Measurements from ENCODE around the gene CHCHD3.

The CHCHD3 gene

DNA sequence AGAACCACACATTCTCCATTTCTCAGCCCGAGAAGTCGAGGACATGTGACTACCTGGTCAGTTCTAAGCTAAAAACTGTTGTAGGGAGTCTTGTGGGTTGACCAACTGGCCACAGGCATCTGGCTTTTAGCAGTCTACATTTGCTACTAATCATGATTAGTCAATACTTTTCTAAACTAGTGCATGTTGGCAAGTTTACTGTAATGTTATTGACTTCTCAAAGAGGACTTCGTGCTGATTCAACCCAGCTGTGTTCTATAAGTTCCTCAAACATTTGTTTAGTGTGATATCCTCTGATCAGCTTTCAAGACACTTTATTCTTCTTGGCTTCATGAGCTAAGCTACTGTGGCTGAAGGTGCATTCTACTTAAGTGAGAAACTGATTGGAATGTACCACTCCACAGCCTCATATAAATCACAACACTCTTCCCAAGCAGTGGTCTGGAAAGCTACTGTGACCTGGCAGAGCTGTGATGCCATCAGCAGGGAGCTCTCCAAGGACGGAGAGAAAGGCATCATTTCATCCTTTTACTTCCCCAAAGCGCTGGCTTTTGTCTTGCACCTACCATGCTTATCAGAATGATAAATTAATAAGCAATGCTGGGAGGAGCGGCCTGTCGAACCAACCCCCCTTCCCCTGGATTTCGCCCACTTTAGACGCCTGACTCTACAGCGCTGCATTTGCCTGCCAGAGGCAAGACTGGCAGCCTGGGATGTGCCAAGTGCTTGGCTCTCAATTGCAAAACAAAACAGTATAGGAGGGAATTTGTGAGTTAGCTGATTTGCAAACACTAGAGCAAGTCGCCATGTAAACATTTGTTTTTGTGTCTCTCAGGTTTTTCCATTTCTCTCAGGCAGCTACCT is 298.9 kb downstream of the CHCHD3 start:
- ChIA-PET CTCF (no interaction called here), POLR2A (no interaction called here)
- H3K36me3 ChIP-seq (ENCODE audit: control insufficient read depth in 2 of 2, insufficient read depth in 1 of 2, low read length in 2 of 2) = peaks cover 0 to 3% of the 10 kb centered on the region in 2 experiments; a peak in 1 of 3 replicates

More for the DNA sequence above, 298.9 kb downstream of the CHCHD3 start:
- no peak overlapping the region for H3K27ac ChIP-seq (ENCODE audit: extremely low read depth, low read depth, low read length)
- no peak overlapping the region for H3K4me3 ChIP-seq (ENCODE audit: low read depth, low read length)
- TF ChIP-seq ZNF214 (tag by site-specific recombination; IDR thresholded peaks at IDR 0.05; ENCODE audit: borderline replicate concordance) (no peak), REPIN1 (tag by site-specific recombination; IDR thresholded peaks at IDR 0.05; ENCODE audit: low read depth) (no peak), ZNF776 (tag by site-specific recombination; IDR thresholded peaks at IDR 0.05; ENCODE audit: borderline replicate concordance) (no peak), ZFP3 (tag by site-specific recombination; IDR thresholded peaks at IDR 0.05; ENCODE audit: low read depth) (no peak), ZNF600 (tag by site-specific recombination; IDR thresholded peaks at IDR 0.05) (no peak), SALL2 (tag by site-specific recombination; IDR thresholded peaks at IDR 0.05; ENCODE audit: borderline replicate concordance) (no peak), ZNF561 (tag by site-specific recombination; IDR thresholded peaks at IDR 0.05; ENCODE audit: borderline replicate concordance) (no peak), ZNF76 (tag by site-specific recombination; IDR thresholded peaks at IDR 0.05; ENCODE audit: borderline replicate concordance, low read depth) (no peak), WT1 (tag by site-specific recombination; IDR thresholded peaks at IDR 0.05) (no peak), ZBTB48 (tag by site-specific recombination; IDR thresholded peaks at IDR 0.05) (no peak), ZNF701 (tag by site-specific recombination; IDR thresholded peaks at IDR 0.05) (no peak)
- TF ChIP-seq, protein P1, sequence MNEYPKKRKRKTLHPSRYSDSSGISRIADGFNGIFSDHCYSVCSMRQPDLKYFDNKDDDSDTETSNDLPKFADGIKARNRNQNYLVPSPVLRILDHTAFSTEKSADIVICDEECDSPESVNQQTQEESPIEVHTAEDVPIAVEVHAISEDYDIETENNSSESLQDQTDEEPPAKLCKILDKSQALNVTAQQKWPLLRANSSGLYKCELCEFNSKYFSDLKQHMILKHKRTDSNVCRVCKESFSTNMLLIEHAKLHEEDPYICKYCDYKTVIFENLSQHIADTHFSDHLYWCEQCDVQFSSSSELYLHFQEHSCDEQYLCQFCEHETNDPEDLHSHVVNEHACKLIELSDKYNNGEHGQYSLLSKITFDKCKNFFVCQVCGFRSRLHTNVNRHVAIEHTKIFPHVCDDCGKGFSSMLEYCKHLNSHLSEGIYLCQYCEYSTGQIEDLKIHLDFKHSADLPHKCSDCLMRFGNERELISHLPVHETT (tag by site-specific recombination; IDR thresholded peaks at IDR 0.05) = no peak
- TF ChIP-seq, protein P2, sequence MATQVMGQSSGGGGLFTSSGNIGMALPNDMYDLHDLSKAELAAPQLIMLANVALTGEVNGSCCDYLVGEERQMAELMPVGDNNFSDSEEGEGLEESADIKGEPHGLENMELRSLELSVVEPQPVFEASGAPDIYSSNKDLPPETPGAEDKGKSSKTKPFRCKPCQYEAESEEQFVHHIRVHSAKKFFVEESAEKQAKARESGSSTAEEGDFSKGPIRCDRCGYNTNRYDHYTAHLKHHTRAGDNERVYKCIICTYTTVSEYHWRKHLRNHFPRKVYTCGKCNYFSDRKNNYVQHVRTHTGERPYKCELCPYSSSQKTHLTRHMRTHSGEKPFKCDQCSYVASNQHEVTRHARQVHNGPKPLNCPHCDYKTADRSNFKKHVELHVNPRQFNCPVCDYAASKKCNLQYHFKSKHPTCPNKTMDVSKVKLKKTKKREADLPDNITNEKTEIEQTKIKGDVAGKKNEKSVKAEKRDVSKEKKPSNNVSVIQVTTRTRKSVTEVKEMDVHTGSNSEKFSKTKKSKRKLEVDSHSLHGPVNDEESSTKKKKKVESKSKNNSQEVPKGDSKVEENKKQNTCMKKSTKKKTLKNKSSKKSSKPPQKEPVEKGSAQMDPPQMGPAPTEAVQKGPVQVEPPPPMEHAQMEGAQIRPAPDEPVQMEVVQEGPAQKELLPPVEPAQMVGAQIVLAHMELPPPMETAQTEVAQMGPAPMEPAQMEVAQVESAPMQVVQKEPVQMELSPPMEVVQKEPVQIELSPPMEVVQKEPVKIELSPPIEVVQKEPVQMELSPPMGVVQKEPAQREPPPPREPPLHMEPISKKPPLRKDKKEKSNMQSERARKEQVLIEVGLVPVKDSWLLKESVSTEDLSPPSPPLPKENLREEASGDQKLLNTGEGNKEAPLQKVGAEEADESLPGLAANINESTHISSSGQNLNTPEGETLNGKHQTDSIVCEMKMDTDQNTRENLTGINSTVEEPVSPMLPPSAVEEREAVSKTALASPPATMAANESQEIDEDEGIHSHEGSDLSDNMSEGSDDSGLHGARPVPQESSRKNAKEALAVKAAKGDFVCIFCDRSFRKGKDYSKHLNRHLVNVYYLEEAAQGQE (tag by site-specific recombination; IDR thresholded peaks at IDR 0.05) = no peak
- TF ChIP-seq, protein P3, sequence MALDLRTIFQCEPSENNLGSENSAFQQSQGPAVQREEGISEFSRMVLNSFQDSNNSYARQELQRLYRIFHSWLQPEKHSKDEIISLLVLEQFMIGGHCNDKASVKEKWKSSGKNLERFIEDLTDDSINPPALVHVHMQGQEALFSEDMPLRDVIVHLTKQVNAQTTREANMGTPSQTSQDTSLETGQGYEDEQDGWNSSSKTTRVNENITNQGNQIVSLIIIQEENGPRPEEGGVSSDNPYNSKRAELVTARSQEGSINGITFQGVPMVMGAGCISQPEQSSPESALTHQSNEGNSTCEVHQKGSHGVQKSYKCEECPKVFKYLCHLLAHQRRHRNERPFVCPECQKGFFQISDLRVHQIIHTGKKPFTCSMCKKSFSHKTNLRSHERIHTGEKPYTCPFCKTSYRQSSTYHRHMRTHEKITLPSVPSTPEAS (tag by site-specific recombination; IDR thresholded peaks at IDR 0.05) = no peak
- TF ChIP-seq, protein P4, sequence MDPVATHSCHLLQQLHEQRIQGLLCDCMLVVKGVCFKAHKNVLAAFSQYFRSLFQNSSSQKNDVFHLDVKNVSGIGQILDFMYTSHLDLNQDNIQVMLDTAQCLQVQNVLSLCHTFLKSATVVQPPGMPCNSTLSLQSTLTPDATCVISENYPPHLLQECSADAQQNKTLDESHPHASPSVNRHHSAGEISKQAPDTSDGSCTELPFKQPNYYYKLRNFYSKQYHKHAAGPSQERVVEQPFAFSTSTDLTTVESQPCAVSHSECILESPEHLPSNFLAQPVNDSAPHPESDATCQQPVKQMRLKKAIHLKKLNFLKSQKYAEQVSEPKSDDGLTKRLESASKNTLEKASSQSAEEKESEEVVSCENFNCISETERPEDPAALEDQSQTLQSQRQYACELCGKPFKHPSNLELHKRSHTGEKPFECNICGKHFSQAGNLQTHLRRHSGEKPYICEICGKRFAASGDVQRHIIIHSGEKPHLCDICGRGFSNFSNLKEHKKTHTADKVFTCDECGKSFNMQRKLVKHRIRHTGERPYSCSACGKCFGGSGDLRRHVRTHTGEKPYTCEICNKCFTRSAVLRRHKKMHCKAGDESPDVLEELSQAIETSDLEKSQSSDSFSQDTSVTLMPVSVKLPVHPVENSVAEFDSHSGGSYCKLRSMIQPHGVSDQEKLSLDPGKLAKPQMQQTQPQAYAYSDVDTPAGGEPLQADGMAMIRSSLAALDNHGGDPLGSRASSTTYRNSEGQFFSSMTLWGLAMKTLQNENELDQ (tag by site-specific recombination; IDR thresholded peaks at IDR 0.05; ENCODE audit: low read depth) = no peak
- TF ChIP-seq, protein P5, sequence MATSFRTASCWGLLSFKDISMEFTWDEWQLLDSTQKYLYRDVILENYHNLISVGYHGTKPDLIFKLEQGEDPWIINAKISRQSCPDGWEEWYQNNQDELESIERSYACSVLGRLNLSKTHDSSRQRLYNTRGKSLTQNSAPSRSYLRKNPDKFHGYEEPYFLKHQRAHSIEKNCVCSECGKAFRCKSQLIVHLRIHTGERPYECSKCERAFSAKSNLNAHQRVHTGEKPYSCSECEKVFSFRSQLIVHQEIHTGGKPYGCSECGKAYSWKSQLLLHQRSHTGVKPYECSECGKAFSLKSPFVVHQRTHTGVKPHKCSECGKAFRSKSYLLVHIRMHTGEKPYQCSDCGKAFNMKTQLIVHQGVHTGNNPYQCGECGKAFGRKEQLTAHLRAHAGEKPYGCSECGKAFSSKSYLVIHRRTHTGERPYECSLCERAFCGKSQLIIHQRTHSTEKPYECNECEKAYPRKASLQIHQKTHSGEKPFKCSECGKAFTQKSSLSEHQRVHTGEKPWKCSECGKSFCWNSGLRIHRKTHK (tag by site-specific recombination; IDR thresholded peaks at IDR 0.05) = no peak
- no peaks in the 10 kb centered on the region for H3K9me3 ChIP-seq (ENCODE audit: control insufficient read depth, insufficient read depth, low read depth, low read length)
- no peaks in the 10 kb centered on the region for H3K4me1 ChIP-seq (ENCODE audit: control insufficient read depth, insufficient read depth, low read length)
